ENCODE measurements around the gene GNG2. TPM values are rescaled to one million over a fixed set of nuclear protein-coding genes. Genes with fewer than 3 reads are reported as not detected.

Gene GNG2
- total and polyA plus RNA-seq, 9 of the 15 experiments (the other 6 are each of a cell fraction or from before 2014, with no cell fraction given), result 0.18 TPM; not detected in 8

DNA sequence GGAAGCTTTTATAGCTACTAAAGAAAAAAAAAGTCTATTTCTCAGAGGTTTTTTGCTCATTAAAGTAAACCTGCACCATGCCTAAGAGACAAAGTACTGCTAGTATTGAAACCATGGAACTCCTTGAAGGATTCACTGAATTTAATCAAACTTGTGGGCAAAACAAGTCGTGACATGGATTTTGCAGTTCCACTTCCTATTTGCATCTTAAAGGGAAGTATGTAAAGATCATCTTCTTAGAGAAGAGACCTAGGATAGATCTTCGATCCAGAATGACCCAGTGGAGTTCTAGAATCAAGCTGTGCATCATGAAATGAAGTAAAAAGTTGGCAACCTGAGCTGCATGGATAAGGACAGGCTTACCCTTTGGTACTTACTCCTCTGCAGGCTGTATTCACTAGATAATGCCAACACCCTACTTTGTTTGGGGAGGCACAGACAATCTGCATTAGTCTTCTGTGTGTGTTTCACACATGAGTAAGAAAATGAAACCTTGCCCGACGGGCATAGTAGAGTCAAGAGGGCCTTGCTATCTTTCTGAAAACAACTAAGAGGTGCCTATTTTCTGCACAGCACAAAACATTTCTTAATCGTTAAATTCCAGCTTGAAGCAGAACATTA lies 1.9 kb downstream of the GNG2 start (continued):
- TF ChIP-seq, protein P1, sequence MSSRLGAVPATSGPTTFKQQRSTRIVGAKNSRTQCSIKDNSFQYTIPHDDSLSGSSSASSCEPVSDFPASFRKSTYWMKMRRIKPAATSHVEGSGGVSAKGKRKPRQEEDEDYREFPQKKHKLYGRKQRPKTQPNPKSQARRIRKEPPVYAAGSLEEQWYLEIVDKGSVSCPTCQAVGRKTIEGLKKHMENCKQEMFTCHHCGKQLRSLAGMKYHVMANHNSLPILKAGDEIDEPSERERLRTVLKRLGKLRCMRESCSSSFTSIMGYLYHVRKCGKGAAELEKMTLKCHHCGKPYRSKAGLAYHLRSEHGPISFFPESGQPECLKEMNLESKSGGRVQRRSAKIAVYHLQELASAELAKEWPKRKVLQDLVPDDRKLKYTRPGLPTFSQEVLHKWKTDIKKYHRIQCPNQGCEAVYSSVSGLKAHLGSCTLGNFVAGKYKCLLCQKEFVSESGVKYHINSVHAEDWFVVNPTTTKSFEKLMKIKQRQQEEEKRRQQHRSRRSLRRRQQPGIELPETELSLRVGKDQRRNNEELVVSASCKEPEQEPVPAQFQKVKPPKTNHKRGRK (tag; IDR thresholded peaks at IDR 0.05), result no peak
- TF ChIP-seq PYGO2 (tag; IDR thresholded peaks at IDR 0.05) (no peak), SMARCB1 (IDR thresholded peaks at IDR 0.05; ENCODE audit: insufficient read length, low read depth) (no peak), ZNF282 (CRISPR knock-in tag; IDR thresholded peaks at IDR 0.05) (no peak), ZFX (CRISPR knock-in tag; IDR thresholded peaks at IDR 0.05) (no peak), ELF2 (CRISPR knock-in tag; IDR thresholded peaks at IDR 0.05) (no peak), SMARCE1 (IDR thresholded peaks at IDR 0.05) (no peak), HCFC1 (IDR thresholded peaks at IDR 0.05; ENCODE audit: low read depth, low read length) (no peak), HNRNPH1 (optimal IDR thresholded peaks at IDR 0.05; ENCODE audit: low read depth, low read length) (no peak), NCOA6 (IDR thresholded peaks at IDR 0.05) (no peak)
- TF ChIP-seq, protein P2, sequence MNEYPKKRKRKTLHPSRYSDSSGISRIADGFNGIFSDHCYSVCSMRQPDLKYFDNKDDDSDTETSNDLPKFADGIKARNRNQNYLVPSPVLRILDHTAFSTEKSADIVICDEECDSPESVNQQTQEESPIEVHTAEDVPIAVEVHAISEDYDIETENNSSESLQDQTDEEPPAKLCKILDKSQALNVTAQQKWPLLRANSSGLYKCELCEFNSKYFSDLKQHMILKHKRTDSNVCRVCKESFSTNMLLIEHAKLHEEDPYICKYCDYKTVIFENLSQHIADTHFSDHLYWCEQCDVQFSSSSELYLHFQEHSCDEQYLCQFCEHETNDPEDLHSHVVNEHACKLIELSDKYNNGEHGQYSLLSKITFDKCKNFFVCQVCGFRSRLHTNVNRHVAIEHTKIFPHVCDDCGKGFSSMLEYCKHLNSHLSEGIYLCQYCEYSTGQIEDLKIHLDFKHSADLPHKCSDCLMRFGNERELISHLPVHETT (CRISPR knock-in tag; conservative IDR thresholded peaks at IDR 0.05 in 1 of 2, IDR thresholded peaks at IDR 0.05 in 1 of 2), result no peak
- TF ChIP-seq, protein P3, sequence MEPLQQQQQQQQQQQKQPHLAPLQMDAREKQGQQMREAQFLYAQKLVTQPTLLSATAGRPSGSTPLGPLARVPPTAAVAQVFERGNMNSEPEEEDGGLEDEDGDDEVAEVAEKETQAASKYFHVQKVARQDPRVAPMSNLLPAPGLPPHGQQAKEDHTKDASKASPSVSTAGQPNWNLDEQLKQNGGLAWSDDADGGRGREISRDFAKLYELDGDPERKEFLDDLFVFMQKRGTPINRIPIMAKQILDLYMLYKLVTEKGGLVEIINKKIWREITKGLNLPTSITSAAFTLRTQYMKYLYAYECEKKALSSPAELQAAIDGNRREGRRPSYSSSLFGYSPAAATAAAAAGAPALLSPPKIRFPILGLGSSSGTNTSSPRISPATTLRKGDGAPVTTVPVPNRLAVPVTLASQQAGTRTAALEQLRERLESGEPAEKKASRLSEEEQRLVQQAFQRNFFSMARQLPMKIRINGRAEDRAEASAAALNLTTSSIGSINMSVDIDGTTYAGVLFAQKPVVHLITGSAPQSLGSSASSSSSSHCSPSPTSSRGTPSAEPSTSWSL (CRISPR knock-in tag; IDR thresholded peaks at IDR 0.05; ENCODE audit: borderline replicate concordance), result no peak
